Ishikawa (cell line): ENCODE results near the gene E4F1.

Experiments used
- CEBPB ChIP-seq: IDR thresholded peaks from 2 replicates; pipeline ENCODE4 v1.6.1; 2012
- CREB1 ChIP-seq: IDR thresholded peaks from 2 replicates; pipeline ENCODE4 v1.6.1; 2012; ENCODE audit warnings: low read depth
- EGR1 ChIP-seq: IDR thresholded peaks from 2 replicates; pipeline ENCODE4 v1.6.1; 2012
- EP300 ChIP-seq: IDR thresholded peaks from 2 replicates; pipeline ENCODE4 v1.6.1; 2012; ENCODE audit warnings: borderline replicate concordance
- FOXM1 ChIP-seq: IDR thresholded peaks from 2 replicates; pipeline ENCODE4 v1.6.1; 2012; ENCODE audit warnings: low read depth, borderline replicate concordance
- NFIC ChIP-seq: IDR thresholded peaks from 2 replicates; pipeline ENCODE4 v1.6.1; 2012
- RAD21 ChIP-seq: IDR thresholded peaks from 2 replicates; pipeline ENCODE4 v1.6.1; 2012; ENCODE audit warnings: low read depth
- TAF1 ChIP-seq: IDR thresholded peaks from 2 replicates; pipeline ENCODE4 v1.6.1; 2012; ENCODE audit warnings: low read depth, mild to moderate bottlenecking
- TCF12 ChIP-seq: IDR thresholded peaks from 2 replicates; pipeline ENCODE4 v1.6.1; 2012; ENCODE audit warnings: low read depth
- TEAD4 ChIP-seq: IDR thresholded peaks from 2 replicates; pipeline ENCODE4 v1.6.1; 2012
- USF1 ChIP-seq: IDR thresholded peaks from 2 replicates; pipeline ENCODE4 v1.6.1; 2012
- YY1 ChIP-seq: IDR thresholded peaks from 2 replicates; pipeline ENCODE4 v1.6.1; 2012; ENCODE audit warnings: low read depth
- ZBTB7A ChIP-seq: IDR thresholded peaks from 2 replicates; pipeline ENCODE4 v1.6.1; 2012; ENCODE audit warnings: low read depth
- TF ChIP-seq, protein P1 (sequence below): IDR thresholded peaks from 2 replicates; pipeline ENCODE4 v1.6.1; 2012
- TF ChIP-seq, protein P2 (sequence below): IDR thresholded peaks from 2 replicates; pipeline ENCODE4 v1.6.1; 2012; ENCODE audit warnings: low read depth, mild to moderate bottlenecking

The E4F1 gene

GRCh38 chr16:2230376-2230775 is 7.0 kb downstream of the E4F1 start:
- TF ChIP-seq NFIC, result no peak
- TF ChIP-seq, protein P1, sequence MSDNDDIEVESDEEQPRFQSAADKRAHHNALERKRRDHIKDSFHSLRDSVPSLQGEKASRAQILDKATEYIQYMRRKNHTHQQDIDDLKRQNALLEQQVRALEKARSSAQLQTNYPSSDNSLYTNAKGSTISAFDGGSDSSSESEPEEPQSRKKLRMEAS, result no peak

DNA sequence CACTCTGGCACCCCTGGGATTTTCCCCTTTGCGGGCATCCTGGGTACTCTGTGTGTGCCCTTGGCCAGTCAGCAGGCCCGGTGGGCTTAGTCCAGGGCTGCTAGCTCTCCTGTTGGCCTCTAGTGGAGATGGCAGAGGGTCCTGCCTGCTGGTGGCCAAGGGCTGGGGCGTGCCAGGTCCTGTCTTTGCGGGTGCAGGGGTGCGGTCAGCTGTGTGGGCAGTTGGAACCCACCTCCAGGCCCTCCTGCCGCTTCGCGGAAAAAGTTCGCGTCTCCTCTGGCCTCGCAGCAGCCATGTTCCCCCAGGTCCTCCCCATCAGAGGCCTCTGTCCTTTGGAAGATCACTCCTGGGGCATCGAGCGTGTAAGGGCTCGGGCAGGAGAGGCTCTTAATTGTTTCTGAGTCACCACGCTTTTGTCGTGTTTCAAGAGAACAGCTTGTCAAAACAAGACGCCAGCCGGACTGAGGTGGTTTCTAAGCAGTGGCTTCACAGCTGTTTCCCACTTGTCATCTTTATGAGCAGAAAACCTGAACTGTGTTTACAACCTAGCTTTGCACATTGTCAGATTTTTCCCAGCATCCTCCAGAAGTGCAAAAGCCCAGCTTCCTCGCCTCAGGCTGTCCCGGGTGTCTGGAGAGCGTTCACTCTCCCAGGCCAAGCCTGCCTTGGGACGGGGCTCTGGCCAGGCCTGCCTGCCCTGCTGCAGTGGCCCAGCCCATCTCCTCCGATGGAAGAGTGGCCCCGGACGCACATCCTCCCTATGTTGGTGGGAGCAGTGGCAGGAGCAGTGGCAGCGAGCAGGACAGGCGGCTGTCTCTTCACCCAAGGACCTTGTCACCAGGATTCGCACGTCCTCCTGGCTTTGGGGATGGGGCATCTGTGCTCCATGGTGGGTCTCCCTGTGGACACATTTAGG is 7.9 kb downstream of the E4F1 start:
- no peak for TF ChIP-seq TEAD4
- no peak for TF ChIP-seq CREB1
- no peak for TF ChIP-seq EGR1
- no peak for TF ChIP-seq TCF12
- no peak for TF ChIP-seq CEBPB
- no peak for TF ChIP-seq ZBTB7A
- TF ChIP-seq USF1, result no peak
- no peak for TF ChIP-seq FOXM1
- no peak for TF ChIP-seq EP300
- no peak for TF ChIP-seq YY1
- TF ChIP-seq, protein P1, result no peak
- no peak for TF ChIP-seq NFIC
- no peak for TF ChIP-seq RAD21

DNA sequence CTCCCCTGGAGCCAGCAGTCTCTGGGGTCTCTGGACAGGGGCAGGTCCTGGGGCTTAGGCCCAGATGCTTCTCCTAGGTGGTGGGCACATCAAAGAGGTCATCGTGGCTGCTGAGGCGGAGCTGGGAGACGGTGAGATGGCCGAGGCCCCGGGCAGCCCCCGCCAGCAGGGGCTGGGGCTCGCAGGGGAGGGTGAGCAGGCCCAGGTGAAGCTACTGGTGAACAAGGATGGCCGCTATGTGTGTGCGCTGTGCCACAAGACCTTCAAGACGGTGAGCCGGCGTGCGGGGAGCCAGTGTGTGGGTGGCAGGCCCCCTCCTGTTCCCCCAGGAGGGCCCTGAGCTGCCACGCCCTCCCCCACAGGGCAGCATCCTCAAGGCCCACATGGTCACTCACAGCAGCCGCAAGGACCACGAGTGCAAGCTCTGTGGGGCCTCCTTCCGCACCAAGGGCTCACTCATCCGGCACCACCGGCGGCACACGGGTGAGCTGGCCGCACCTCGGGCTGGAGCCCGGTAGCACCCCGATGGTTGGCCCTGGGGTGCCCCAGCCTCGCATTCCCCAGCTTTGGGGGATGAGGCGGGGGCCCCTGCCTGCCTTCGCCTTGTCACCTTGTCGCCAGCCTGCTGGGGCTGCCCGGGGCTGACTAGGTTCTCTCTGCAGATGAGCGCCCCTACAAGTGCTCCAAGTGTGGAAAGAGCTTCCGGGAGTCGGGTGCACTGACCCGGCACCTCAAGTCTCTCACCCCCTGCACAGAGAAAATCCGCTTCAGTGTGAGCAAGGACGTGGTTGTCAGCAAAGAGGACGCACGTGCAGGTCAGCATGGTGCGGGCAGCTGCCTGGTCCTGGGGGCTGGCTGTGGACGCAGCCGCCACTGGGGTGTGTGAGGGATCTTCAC is 9.0 kb downstream of the E4F1 start:
- TF ChIP-seq FOXM1 (no peak), CEBPB (no peak), TAF1 (no peak), TCF12 (no peak), YY1 (no peak), CREB1 (no peak)

- TF ChIP-seq EP300 (no peak), CEBPB (no peak), YY1 (no peak), FOXM1 (no peak), RAD21 (no peak), TAF1 (no peak), TEAD4 (no peak), NFIC (no peak), USF1 (no peak)
- TF ChIP-seq, protein P1, result no peak
Measured at GRCh38 chr16:2233046-2233775, 9.8 kb downstream of the E4F1 start.

DNA sequence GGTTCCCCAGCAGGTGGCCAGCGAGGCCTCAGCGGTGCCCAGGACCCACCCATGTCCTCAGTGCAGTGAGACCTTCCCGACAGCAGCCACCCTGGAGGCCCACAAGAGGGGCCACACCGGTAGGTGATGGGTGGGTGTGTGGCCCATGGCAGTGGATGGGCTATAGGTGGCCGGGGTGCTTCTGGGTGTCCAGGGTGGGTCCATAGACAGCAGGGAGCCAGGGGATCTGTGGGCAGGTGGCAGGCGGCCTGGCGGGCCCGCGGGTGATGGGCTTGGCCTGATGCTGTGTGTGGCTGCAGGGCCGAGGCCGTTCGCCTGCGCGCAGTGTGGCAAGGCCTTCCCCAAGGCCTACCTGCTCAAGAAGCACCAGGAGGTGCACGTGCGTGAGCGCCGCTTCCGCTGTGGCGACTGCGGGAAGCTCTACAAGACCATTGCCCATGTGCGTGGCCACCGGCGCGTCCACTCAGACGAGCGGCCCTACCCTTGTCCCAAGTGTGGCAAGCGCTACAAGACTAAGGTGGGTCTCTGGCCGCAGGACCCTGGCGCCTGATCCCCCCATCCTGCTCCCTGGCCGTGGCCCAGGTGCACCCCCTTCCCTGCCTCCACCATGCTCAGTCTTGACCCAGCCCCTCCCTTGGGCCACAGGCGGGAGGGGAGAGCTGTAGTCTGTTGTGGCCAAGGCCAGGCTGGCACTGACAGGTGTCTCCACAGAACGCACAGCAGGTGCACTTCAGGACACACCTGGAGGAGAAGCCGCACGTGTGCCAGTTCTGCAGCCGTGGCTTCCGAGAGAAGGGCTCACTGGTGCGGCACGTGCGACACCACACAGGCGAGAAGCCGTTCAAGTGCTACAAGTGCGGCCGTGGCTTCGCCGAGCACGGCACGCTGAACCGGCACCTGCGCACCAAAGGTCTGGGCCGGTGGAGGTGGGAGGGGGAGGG is 10.8 kb downstream of the E4F1 start:
- TF ChIP-seq EP300 (no peak), FOXM1 (no peak), TAF1 (no peak), USF1 (no peak), TEAD4 (no peak), RAD21 (no peak), CREB1 (no peak), CEBPB (no peak), ZBTB7A (no peak), TCF12 (no peak)
- TF ChIP-seq, protein P2, sequence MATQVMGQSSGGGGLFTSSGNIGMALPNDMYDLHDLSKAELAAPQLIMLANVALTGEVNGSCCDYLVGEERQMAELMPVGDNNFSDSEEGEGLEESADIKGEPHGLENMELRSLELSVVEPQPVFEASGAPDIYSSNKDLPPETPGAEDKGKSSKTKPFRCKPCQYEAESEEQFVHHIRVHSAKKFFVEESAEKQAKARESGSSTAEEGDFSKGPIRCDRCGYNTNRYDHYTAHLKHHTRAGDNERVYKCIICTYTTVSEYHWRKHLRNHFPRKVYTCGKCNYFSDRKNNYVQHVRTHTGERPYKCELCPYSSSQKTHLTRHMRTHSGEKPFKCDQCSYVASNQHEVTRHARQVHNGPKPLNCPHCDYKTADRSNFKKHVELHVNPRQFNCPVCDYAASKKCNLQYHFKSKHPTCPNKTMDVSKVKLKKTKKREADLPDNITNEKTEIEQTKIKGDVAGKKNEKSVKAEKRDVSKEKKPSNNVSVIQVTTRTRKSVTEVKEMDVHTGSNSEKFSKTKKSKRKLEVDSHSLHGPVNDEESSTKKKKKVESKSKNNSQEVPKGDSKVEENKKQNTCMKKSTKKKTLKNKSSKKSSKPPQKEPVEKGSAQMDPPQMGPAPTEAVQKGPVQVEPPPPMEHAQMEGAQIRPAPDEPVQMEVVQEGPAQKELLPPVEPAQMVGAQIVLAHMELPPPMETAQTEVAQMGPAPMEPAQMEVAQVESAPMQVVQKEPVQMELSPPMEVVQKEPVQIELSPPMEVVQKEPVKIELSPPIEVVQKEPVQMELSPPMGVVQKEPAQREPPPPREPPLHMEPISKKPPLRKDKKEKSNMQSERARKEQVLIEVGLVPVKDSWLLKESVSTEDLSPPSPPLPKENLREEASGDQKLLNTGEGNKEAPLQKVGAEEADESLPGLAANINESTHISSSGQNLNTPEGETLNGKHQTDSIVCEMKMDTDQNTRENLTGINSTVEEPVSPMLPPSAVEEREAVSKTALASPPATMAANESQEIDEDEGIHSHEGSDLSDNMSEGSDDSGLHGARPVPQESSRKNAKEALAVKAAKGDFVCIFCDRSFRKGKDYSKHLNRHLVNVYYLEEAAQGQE, result no peak
